IMR-90 (cell line): Measurements from ENCODE around the gene FADD. TPM values are rescaled to one million over a fixed set of nuclear protein-coding genes. Genes with fewer than 3 reads are reported as not detected.

Experiments
- ATAC-seq: fragments of 200-7000 bp; cut with Tn5 transposase; 2 replicates; pipeline ENCODE4 v1.9.1; 2020; ENCODE audit warnings: low read depth, mild to moderate bottlenecking, moderate library complexity
- BruUV-seq: library from RNA; stranded (reverse); fragments of 400-500 nt; replicated peaks from 2 replicates; lab custom pipeline; 2021; lab: Mats Ljungman, UMichigan
- CTCF ChIA-PET: fragments of 300-600 bp; formaldehyde crosslinking; extraction: SDS; loops from one replicate; lab custom pipeline; 2021; ENCODE audit warnings: antibody characterized with exemption; lab: Yijun Ruan, JAX
- POLR2A ChIA-PET: fragments of 300-600 bp; sonication (Branson Sonifier 250); formaldehyde crosslinking; loops from one replicate; lab custom pipeline; 2022; ENCODE audit warnings: antibody characterized with exemption; ENCODE audit not compliant: unreplicated experiment; lab: Charles Lee
- DNase-seq: peaks from one replicate; pipeline ENCODE4 v3.0.0; 2013
- H2AFZ ChIP-seq: replicated peaks from 2 replicates; pipeline ENCODE3; 2013; ENCODE audit warnings: low read length, mild to moderate bottlenecking; ENCODE audit not compliant: poor library complexity
- H2AK5ac ChIP-seq: 2 replicates; pipeline ENCODE4 v1.6.1; 2013; ENCODE audit warnings: low read depth, low read length, inconsistent platforms
- H2AK9ac ChIP-seq: replicated peaks from 2 replicates; pipeline ENCODE3; 2013; ENCODE audit warnings: mild to moderate bottlenecking, low read depth, low read length, moderate library complexity; ENCODE audit not compliant: poor library complexity
- H2BK120ac ChIP-seq: 2 replicates; pipeline ENCODE4 v1.6.1; 2013; ENCODE audit warnings: low read depth, low read length, inconsistent platforms
- H2BK15ac ChIP-seq: 3 replicates; pipeline ENCODE4 v1.6.1; 2013; ENCODE audit warnings: low read depth, low read length, inconsistent platforms
- H2BK20ac ChIP-seq: 2 replicates; pipeline ENCODE4 v1.6.1; 2013; ENCODE audit warnings: low read depth, mild to moderate bottlenecking, inconsistent platforms, low read length, moderate library complexity
- H2BK5ac ChIP-seq: 2 replicates; pipeline ENCODE4 v1.6.1; 2013; ENCODE audit warnings: mild to moderate bottlenecking, low read depth, low read length, inconsistent platforms; ENCODE audit not compliant: poor library complexity, severe bottlenecking
- H3K14ac ChIP-seq: replicated peaks from 2 replicates; pipeline ENCODE4 v1.6.1; 2013; ENCODE audit warnings: low read depth, low read length, inconsistent platforms
- H3K18ac ChIP-seq: 2 replicates; pipeline ENCODE4 v1.6.1; 2013; ENCODE audit warnings: low read depth, low read length, control low read depth
- H3K23ac ChIP-seq: 2 replicates; pipeline ENCODE4 v1.6.1; 2013; ENCODE audit warnings: low read depth, low read length, inconsistent platforms
- H3K27ac ChIP-seq: 2 replicates; pipeline ENCODE4 v1.5.1; 2013; ENCODE audit warnings: mild to moderate bottlenecking, control low read depth, low read length; ENCODE audit not compliant: insufficient read depth
- H3K27me3 ChIP-seq: 2 replicates; pipeline ENCODE4 v1.6.1; 2013; ENCODE audit warnings: low read length; ENCODE audit not compliant: control insufficient read depth, insufficient read depth
- H3K36me3 ChIP-seq: 2 replicates; pipeline ENCODE4 v1.6.1; 2013; ENCODE audit warnings: low read length, mixed read lengths; ENCODE audit not compliant: control insufficient read depth, insufficient read depth
- H3K4ac ChIP-seq: 2 replicates; pipeline ENCODE4 v1.6.1; 2013; ENCODE audit warnings: low read depth, low read length, inconsistent platforms
- H3K4me1 ChIP-seq: 2 replicates; pipeline ENCODE4 v1.6.1; 2013; ENCODE audit warnings: low read length, mixed read lengths; ENCODE audit not compliant: control insufficient read depth, insufficient read depth
- H3K4me2 ChIP-seq: 2 replicates; pipeline ENCODE4 v1.6.1; 2013; ENCODE audit warnings: low read depth, mild to moderate bottlenecking, control low read depth, low read length, moderate library complexity
- H3K4me3 ChIP-seq: 2 replicates; pipeline ENCODE4 v1.5.1; 2013; ENCODE audit warnings: low read depth, mild to moderate bottlenecking, control low read depth, low read length, moderate library complexity; ENCODE audit not compliant: insufficient read depth
- H3K56ac ChIP-seq: 2 replicates; pipeline ENCODE4 v1.6.1; 2013; ENCODE audit warnings: low read length, inconsistent platforms; ENCODE audit not compliant: insufficient read depth; ENCODE audit errors: extremely low read depth
- H3K79me1 ChIP-seq, 2 experiments: 2 replicates each; pipeline ENCODE4 v1.6.1; 2013; ENCODE audit warnings: low read length in 2 of 2, inconsistent platforms in 1 of 2, low read depth in 1 of 2
- H3K9ac ChIP-seq: 2 replicates; pipeline ENCODE4 v1.6.1; 2013; ENCODE audit warnings: low read depth, low read length, control low read depth
- H3K9me1 ChIP-seq: 2 replicates; pipeline ENCODE4 v1.6.1; 2013; ENCODE audit warnings: low read length, inconsistent platforms; ENCODE audit not compliant: insufficient read depth
- H3K9me3 ChIP-seq: 2 replicates; pipeline ENCODE4 v1.6.1; 2013; ENCODE audit warnings: low read length; ENCODE audit not compliant: control insufficient read depth, insufficient read depth
- H4K20me1 ChIP-seq: 2 replicates; pipeline ENCODE4 v1.6.1; 2013; ENCODE audit warnings: low read length, inconsistent platforms; ENCODE audit not compliant: insufficient read depth
- H4K5ac ChIP-seq: 2 replicates; pipeline ENCODE4 v1.6.1; 2013; ENCODE audit warnings: mild to moderate bottlenecking, low read depth, low read length, control low read depth
- H4K8ac ChIP-seq, 2 experiments: 2 replicates each; pipeline ENCODE4 v1.6.1; 2013; ENCODE audit warnings: low read depth in 2 of 2, low read length in 2 of 2, control low read depth in 1 of 2, inconsistent platforms in 1 of 2
- H4K91ac ChIP-seq: 2 replicates; pipeline ENCODE4 v1.6.1; 2013; ENCODE audit warnings: low read depth, low read length, inconsistent platforms; ENCODE audit not compliant: insufficient read depth
- BHLHE40 ChIP-seq: fragments of 150-350 bp; IDR thresholded peaks from 2 replicates; pipeline ENCODE4 v1.6.1; 2016; ENCODE audit warnings: mild to moderate bottlenecking, low read depth, low read length
- CEBPB ChIP-seq: IDR thresholded peaks from 2 replicates; pipeline ENCODE4 v1.6.1; 2012; ENCODE audit warnings: low read depth, low read length, improper control_type of control experiment
- CHD1 ChIP-seq: IDR thresholded peaks from 2 replicates; pipeline ENCODE4 v1.6.1; 2012; ENCODE audit warnings: low read depth, low read length, improper control_type of control experiment
- ELK1 ChIP-seq: fragments of 150-350 bp; IDR thresholded peaks from 2 replicates; pipeline ENCODE4 v1.6.1; 2016; ENCODE audit warnings: low read depth, mild to moderate bottlenecking, low read length, moderate library complexity, borderline replicate concordance
- FOS ChIP-seq: fragments of 150-350 bp; IDR thresholded peaks from 2 replicates; pipeline ENCODE4 v1.6.1; 2016; ENCODE audit warnings: low read depth, low read length
- MAFK ChIP-seq: IDR thresholded peaks from 2 replicates; pipeline ENCODE4 v1.6.1; 2012; ENCODE audit warnings: low read depth, low read length, improper control_type of control experiment
- MAZ ChIP-seq: IDR thresholded peaks from 2 replicates; pipeline ENCODE4 v1.6.1; 2012; ENCODE audit warnings: low read depth, mild to moderate bottlenecking, low read length, improper control_type of control experiment, moderate library complexity, borderline replicate concordance
- MXI1 ChIP-seq: IDR thresholded peaks from 2 replicates; pipeline ENCODE4 v1.6.1; 2012; ENCODE audit warnings: low read depth, mild to moderate bottlenecking, low read length, moderate library complexity, borderline replicate concordance
- NFE2L2 ChIP-seq: fragments of 150-350 bp; IDR thresholded peaks from 2 replicates; pipeline ENCODE4 v1.6.1; 2016; ENCODE audit warnings: low read depth, mild to moderate bottlenecking, low read length
- POLR2A ChIP-seq: IDR thresholded peaks from 2 replicates; pipeline ENCODE4 v1.6.1; 2012; ENCODE audit warnings: mild to moderate bottlenecking, low read depth, low read length
- RAD21 ChIP-seq: IDR thresholded peaks from 2 replicates; pipeline ENCODE4 v1.6.1; 2012; ENCODE audit warnings: low read length, improper control_type of control experiment
- RCOR1 ChIP-seq: IDR thresholded peaks from 2 replicates; pipeline ENCODE4 v1.6.1; 2012; ENCODE audit warnings: mild to moderate bottlenecking, low read length, improper control_type of control experiment; ENCODE audit not compliant: insufficient replicate concordance
- RFX5 ChIP-seq: IDR thresholded peaks from 2 replicates; pipeline ENCODE4 v1.8.0; 2012; ENCODE audit warnings: low read depth, mild to moderate bottlenecking, low read length, moderate library complexity
- SMC3 ChIP-seq: fragments of 150-350 bp; IDR thresholded peaks from 2 replicates; pipeline ENCODE4 v1.6.1; 2016; ENCODE audit warnings: low read depth, mild to moderate bottlenecking, antibody characterized with exemption, low read length, moderate library complexity
- WGBS, 2 experiments: methylation state at CpG; one replicate each; pipeline versions ENCODE4 v1.1.5 to v1.1.7; 2013; ENCODE audit warnings: missing lambda C conversion rate in 2 of 2; ENCODE audit not compliant: insufficient read length in 1 of 2; ENCODE audit errors: extremely low coverage in 2 of 2; 5-methylcytosine and 5-hydroxymethylcytosine counted together
- dilution Hi-C: fragments of 300-500 bp; cut with HindIII; formaldehyde crosslinking; loops from one replicate; pipeline ENCODE4 v1.14.3; 2018; ENCODE audit warnings: low sequenced_read_pairs; ENCODE audit not compliant: unreplicated experiment
- in situ Hi-C: fragments of 300-500 bp; cut with MboI; formaldehyde crosslinking; loops from 3 replicates; pipeline ENCODE4 v1.14.3; 2019; ENCODE audit warnings: low sequenced_read_pairs, inconsistent platforms, mixed read lengths
- intact Hi-C: fragments of 100-400 bp; cut with micrococcal nuclease; formaldehyde crosslinking; loops from 2 replicates; pipeline ENCODE4 v1.10.0; 2022
- polyA plus RNA-seq, 3 experiments: library from polyadenylated mRNA; depleted of rRNA; stranded (reverse); fragments of >200 nt; gene quantifications; 2 replicates each; pipeline ENCODE4 v1.2.3, GENCODE V29; 2012; ENCODE audit warnings: low replicate concordance in 1 of 3
- total RNA-seq: library from RNA; depleted of rRNA; stranded (reverse); fragments of >200 nt; gene quantifications from 2 replicates; pipeline ENCODE4 v1.2.3, GENCODE V29; 2012
- TF ChIP-seq, protein P1 (sequence below): conservative IDR thresholded peaks from 2 replicates; pipeline ENCODE4 v1.5.1; 2012; ENCODE audit warnings: mild to moderate bottlenecking, low read depth, low read length, improper control_type of control experiment
- TF ChIP-seq, protein P2 (sequence below): fragments of 150-350 bp; IDR thresholded peaks from 2 replicates; pipeline ENCODE4 v1.6.1; 2017; ENCODE audit warnings: mild to moderate bottlenecking, antibody characterized with exemption, low read length, low read depth

Gene FADD
- total and polyA plus RNA-seq, 2 of the 4 experiments (the other 2 are of a cell fraction): 38.1 to 44.4 TPM

DNA sequence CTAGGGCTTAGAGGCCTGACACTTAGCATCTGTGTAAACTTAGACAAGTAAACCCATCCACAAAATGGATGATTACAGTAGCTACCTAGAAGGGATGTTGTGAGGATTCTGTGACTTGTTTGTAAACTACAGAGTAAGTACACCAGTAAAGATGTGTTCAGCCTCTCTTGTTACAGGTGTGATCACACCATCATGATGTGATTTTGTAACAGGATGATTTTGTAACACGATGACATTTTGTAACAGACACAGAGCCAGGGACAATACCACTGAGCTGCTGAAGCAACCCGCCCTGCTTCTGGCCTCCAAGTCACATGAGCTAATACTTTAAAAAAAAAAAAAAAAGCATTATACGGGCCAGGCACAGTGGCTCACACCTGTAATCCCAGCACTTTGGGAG lies 17.0 kb downstream of the FADD start:
- BruUV-seq: no TSS peak

More for the DNA sequence above, 17.0 kb downstream of the FADD start:
- Histone ChIP-seq H3K4me3 (no peak overlapping the region), H3K23ac (no peak overlapping the region; the same call in 1 of the 2 replicates), H3K9me3 (peaks cover 3% of the 10 kb centered on the region; the same call in 1 of the 2 replicates), H4K20me1 (no peaks in the 10 kb centered on the region), H3K9me1 (no peaks in the 10 kb centered on the region), H2BK20ac (no peak overlapping the region), H3K18ac (no peak overlapping the region), H3K9ac (no peak overlapping the region), H3K27me3 (peaks cover 21% of the 10 kb centered on the region), H2BK120ac (no peak overlapping the region), H3K36me3 (no peaks in the 10 kb centered on the region), H3K4me1 (no peaks in the 10 kb centered on the region), H3K27ac (no peak overlapping the region), H3K4me2 (no peak overlapping the region), H4K8ac (no peak overlapping the region), H4K91ac (no peak overlapping the region), H3K14ac (no peak overlapping the region), H3K79me1 (no peaks in the 10 kb centered on the region), H2BK15ac (no peak overlapping the region), H2AFZ (no peak overlapping the region), H2AK9ac (no peak overlapping the region), H4K5ac (no peak overlapping the region), H2BK5ac (no peak overlapping the region), H3K4ac (no peak overlapping the region), H2AK5ac (no peak overlapping the region), H3K56ac (no peak overlapping the region)
- TF ChIP-seq RCOR1 (no peak), MXI1 (no peak), CHD1 (no peak), NFE2L2 (no peak), CEBPB (no peak), RAD21 (no peak), POLR2A (no peak), ELK1 (no peak), BHLHE40 (no peak), MAZ (no peak), FOS (no peak), SMC3 (no peak), RFX5 (no peak), MAFK (no peak)
- TF ChIP-seq, protein P1, sequence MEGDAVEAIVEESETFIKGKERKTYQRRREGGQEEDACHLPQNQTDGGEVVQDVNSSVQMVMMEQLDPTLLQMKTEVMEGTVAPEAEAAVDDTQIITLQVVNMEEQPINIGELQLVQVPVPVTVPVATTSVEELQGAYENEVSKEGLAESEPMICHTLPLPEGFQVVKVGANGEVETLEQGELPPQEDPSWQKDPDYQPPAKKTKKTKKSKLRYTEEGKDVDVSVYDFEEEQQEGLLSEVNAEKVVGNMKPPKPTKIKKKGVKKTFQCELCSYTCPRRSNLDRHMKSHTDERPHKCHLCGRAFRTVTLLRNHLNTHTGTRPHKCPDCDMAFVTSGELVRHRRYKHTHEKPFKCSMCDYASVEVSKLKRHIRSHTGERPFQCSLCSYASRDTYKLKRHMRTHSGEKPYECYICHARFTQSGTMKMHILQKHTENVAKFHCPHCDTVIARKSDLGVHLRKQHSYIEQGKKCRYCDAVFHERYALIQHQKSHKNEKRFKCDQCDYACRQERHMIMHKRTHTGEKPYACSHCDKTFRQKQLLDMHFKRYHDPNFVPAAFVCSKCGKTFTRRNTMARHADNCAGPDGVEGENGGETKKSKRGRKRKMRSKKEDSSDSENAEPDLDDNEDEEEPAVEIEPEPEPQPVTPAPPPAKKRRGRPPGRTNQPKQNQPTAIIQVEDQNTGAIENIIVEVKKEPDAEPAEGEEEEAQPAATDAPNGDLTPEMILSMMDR: no peak
- TF ChIP-seq, protein P2, sequence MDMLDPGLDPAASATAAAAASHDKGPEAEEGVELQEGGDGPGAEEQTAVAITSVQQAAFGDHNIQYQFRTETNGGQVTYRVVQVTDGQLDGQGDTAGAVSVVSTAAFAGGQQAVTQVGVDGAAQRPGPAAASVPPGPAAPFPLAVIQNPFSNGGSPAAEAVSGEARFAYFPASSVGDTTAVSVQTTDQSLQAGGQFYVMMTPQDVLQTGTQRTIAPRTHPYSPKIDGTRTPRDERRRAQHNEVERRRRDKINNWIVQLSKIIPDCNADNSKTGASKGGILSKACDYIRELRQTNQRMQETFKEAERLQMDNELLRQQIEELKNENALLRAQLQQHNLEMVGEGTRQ: no peak
- no CpG with 5 or more reads among the region's 3 CpGs for WGBS, 2 experiments
- in situ Hi-C loops: no loop called here
- ChIA-PET POLR2A (interaction anchor here (0.6 kb wide), 1 partner anchor 24 kb away, joined by 3 read pairs; no protein-coding TSS in a partner anchor), CTCF (no interaction called here)
- intact Hi-C loops: no loop called here
- ATAC-seq: no peak
- dilution Hi-C loops: no loop called here
- no peak for DNase-seq
